ENCODE results near the gene CTRL.
"Not testable (repeated sequence)": the region's sequence is repeated elsewhere in the genome, so short reads cannot be mapped to it uniquely, and the experiment has no call there.

CTRL gene

DNA sequence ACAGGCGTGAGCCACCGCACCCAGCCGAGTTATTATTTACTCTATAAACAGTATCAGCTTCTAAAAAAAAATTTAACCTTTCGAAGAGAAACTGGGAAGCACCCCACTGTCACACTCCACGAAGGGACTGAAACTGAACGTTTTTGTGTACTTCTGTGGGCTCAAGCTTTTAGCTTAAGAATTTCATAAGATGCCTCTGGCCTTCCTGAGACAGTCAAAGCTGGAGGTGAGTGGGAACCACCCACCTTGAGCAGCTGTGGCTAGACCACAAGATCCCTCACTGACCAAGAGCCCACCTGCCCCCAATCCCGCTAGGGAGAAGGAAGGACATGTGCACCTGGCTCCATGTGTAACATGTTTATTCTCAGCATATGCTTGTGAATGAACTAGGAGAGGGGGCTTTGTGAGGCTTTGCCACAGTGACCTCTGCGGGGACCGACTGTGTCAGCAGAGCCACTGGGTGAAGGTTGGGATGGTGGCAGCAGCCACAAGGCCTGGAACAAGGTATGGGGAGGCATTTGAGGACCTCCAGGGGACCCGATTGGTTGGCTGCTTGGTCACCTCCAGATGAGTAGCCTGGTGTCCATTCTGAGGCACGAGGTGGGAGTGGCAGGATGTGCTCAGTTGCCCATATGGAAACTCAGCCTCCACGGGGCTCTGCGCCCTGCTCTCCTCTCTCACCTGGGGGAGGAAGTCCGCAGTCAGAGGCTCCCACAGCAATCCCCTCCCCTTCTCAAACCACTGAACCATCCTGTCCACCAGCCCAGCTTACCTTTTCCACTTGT lies 43.9 kb upstream of the CTRL start:
- H3K27me3 ChIP-seq: no peaks in the 10 kb centered on the region
- DNase-seq: no peak
- no peaks in the 10 kb centered on the region for H3K36me3 ChIP-seq
- H3K9me3 ChIP-seq: no peaks in the 10 kb centered on the region
- no peaks in the 10 kb centered on the region for H3K4me1 ChIP-seq
- TF ChIP-seq CTCF (IDR thresholded peaks at IDR 0.05; ENCODE audit: low read depth, low read length): no peak
- no peak overlapping the region for H3K4me3 ChIP-seq (ENCODE audit: low read depth, low read length)

GRCh38 chr16:67972285-67972684 lies 40.6 kb upstream of the CTRL start:
- not testable (repeated sequence) for H3K9me3 ChIP-seq, H3K36me3 ChIP-seq

DNA sequence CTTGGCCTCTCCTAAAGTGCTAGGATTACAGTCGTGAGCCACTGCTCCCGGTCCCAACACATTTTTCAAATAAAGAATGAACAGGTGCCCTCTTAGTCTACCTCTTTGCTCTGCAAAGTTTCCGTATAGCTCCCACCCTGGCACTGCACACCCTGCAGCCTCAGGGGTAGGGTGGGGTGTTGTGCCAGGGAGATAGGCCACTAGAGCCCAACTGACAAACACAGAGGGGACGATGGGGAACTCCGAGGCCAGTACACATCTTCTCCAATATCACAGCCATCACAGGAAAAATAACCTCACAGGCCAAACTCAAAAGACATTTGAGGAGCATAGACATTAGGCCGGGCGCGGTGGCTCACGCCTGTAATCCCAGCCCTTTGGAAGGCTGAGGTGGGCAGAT lies 39.4 kb upstream of the CTRL start:
- Histone ChIP-seq H3K27me3 (no peaks in the 10 kb centered on the region), H3K4me1 (no peaks in the 10 kb centered on the region; the same call in 1 of the 2 replicates), H3K9me3 (no peaks in the 10 kb centered on the region), H3K4me3 (ENCODE audit: low read depth, low read length) (no peak overlapping the region), H3K36me3 (no peaks in the 10 kb centered on the region)
- no peak for DNase-seq
- no peak for TF ChIP-seq CTCF (IDR thresholded peaks at IDR 0.05; ENCODE audit: low read depth, low read length)

More at GRCh38 chr16:67972285-67972684, 40.6 kb upstream of the CTRL start:
- H3K4me3 ChIP-seq (ENCODE audit: low read depth, low read length); DNase-seq; H3K4me1 ChIP-seq; H3K27me3 ChIP-seq: not testable (repeated sequence)

- TF ChIP-seq CTCF (IDR thresholded peaks at IDR 0.05; ENCODE audit: low read depth, low read length): no peak
- no peaks in the 10 kb centered on the region; the same call in 1 of the 2 replicates for H3K4me1 ChIP-seq
- peak overlapping the region; percentile 59 for H3K4me3 ChIP-seq (ENCODE audit: low read depth, low read length)
- H3K36me3 ChIP-seq: no peaks in the 10 kb centered on the region
- no peaks in the 10 kb centered on the region for H3K9me3 ChIP-seq
- no peaks in the 10 kb centered on the region for H3K27me3 ChIP-seq
- no peak for DNase-seq
These were observed 37.8 kb upstream of the CTRL start for GRCh38 chr16:67969254-67970039.

- DNase-seq: peak; percentile 91
- Histone ChIP-seq H3K9me3 (no peaks in the 10 kb centered on the region), H3K4me1 (no peaks in the 10 kb centered on the region; the same call in 1 of the 2 replicates), H3K36me3 (no peaks in the 10 kb centered on the region), H3K4me3 (ENCODE audit: low read depth, low read length) (peak within 1 kb of the TSS; percentile 59), H3K27me3 (no peaks in the 10 kb centered on the region)
- no peak for TF ChIP-seq CTCF (IDR thresholded peaks at IDR 0.05; ENCODE audit: low read depth, low read length)
These were observed 37.0 kb upstream of the CTRL start, which contains the start of gene SLC12A4 for GRCh38 chr16:67968400-67969253. Gene SLC12A4, minus strand, starts transcription at chr16:67968637. Its CDS starts 84 bp downstream, at chr16:67968553.

DNA sequence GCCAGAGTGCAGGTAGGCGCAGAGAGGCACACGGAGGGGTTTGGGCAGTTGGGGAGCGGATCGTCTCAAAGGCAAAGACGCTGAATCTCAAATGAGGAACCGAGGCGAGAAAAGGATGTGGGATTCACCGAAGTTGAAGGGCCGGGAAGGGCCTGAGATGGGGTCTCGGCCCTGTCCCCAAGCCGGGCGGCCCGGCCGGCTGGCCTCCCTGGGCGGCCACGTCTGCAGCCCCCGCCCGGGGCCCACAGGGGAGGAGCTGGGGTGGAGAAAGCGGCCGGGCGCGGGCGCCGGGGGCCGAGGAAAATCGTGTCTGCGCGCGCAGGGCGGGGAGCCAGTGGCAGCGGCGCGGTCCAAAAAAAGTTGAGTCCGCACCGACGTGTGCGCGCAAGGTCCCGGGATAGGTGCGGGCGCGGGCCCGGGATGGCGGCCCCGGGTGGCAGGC lies 36.3 kb upstream of the CTRL start:
- H3K4me1 ChIP-seq: no peaks in the 10 kb centered on the region; the same call in 1 of the 2 replicates
- no peak for TF ChIP-seq CTCF (IDR thresholded peaks at IDR 0.05; ENCODE audit: low read depth, low read length)
- no peaks in the 10 kb centered on the region for H3K9me3 ChIP-seq
- no peaks in the 10 kb centered on the region for H3K36me3 ChIP-seq
- no peak for DNase-seq
- no peaks in the 10 kb centered on the region for H3K27me3 ChIP-seq
- peak overlapping the region; percentile 59 for H3K4me3 ChIP-seq (ENCODE audit: low read depth, low read length)
